Measurements from ENCODE around the gene WFDC11.

The WFDC11 gene

DNA sequence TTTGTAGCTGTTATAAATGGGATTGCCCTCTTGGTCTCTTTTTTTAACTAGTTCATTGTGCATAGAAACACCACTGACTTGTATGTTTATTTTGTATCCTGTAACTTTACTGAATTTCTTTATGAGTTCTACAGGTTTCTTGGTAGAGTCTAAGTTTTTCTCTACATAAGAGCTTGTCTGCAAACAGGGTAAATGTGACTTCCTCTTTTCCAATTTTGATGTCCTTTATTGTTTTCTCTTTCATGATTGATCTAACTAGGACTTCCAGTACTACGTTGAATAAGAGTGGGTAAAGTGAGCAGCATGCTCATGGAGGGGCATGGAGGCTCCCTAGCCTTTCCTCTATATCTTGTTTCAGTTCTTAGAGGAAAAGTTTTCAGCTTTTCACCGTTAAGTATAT, 43.5 kb downstream of the WFDC11 start:
- TF ChIP-seq, protein P1, sequence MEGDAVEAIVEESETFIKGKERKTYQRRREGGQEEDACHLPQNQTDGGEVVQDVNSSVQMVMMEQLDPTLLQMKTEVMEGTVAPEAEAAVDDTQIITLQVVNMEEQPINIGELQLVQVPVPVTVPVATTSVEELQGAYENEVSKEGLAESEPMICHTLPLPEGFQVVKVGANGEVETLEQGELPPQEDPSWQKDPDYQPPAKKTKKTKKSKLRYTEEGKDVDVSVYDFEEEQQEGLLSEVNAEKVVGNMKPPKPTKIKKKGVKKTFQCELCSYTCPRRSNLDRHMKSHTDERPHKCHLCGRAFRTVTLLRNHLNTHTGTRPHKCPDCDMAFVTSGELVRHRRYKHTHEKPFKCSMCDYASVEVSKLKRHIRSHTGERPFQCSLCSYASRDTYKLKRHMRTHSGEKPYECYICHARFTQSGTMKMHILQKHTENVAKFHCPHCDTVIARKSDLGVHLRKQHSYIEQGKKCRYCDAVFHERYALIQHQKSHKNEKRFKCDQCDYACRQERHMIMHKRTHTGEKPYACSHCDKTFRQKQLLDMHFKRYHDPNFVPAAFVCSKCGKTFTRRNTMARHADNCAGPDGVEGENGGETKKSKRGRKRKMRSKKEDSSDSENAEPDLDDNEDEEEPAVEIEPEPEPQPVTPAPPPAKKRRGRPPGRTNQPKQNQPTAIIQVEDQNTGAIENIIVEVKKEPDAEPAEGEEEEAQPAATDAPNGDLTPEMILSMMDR (IDR thresholded peaks at IDR 0.05; ENCODE audit: poor library complexity, severe bottlenecking) = no peak
- ATAC-seq (ENCODE audit: low read depth) (no peak), DNase-seq (ENCODE audit: low spot score) (no peak)
- no peak overlapping the region for H3K4me3 ChIP-seq (ENCODE audit: severe bottlenecking)
- H3K4me1 ChIP-seq (ENCODE audit: insufficient read depth, poor library complexity, severe bottlenecking) = no peaks in the 10 kb centered on the region
- H3K27me3 ChIP-seq (ENCODE audit: insufficient read depth, poor library complexity, severe bottlenecking) = peaks cover 3% of the 10 kb centered on the region
- no peak overlapping the region for H3K27ac ChIP-seq (ENCODE audit: poor library complexity, severe bottlenecking)
- H3K9me3 ChIP-seq (ENCODE audit: severe bottlenecking) = no peaks in the 10 kb centered on the region
- no peaks in the 10 kb centered on the region for H3K36me3 ChIP-seq (ENCODE audit: low read depth)

DNA sequence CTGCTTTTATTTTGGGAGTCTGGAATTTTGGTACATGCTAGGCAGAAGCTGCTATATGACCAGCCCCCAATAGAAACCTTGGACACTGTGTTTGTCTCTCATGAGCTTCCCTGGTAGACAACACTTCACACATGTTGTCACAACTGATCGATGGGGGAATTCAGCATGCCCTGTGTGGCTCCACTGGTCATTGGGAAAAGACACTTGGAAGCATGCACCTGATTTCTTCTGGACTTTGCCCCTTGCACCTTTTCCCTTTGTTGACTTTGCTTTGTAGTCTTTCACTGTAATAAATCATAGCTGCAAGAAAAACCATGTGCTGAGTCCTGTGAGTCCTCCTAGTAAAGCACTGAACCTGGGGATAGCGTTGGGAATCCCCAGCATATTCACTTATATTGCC, 48.4 kb downstream of the WFDC11 start:
- DNase-seq (ENCODE audit: low spot score) (no peak), ATAC-seq (ENCODE audit: low read depth) (no peak)
- H3K9me3 ChIP-seq (ENCODE audit: severe bottlenecking) = no peaks in the 10 kb centered on the region
- no peak overlapping the region for H3K27ac ChIP-seq (ENCODE audit: poor library complexity, severe bottlenecking)
- no peaks in the 10 kb centered on the region for H3K36me3 ChIP-seq (ENCODE audit: low read depth)
- no peaks in the 10 kb centered on the region for H3K27me3 ChIP-seq (ENCODE audit: insufficient read depth, poor library complexity, severe bottlenecking)
- H3K4me3 ChIP-seq (ENCODE audit: severe bottlenecking) = no peak overlapping the region
- TF ChIP-seq, protein P1 (IDR thresholded peaks at IDR 0.05; ENCODE audit: poor library complexity, severe bottlenecking) = no peak
- no peaks in the 10 kb centered on the region for H3K4me1 ChIP-seq (ENCODE audit: insufficient read depth, poor library complexity, severe bottlenecking)

DNA sequence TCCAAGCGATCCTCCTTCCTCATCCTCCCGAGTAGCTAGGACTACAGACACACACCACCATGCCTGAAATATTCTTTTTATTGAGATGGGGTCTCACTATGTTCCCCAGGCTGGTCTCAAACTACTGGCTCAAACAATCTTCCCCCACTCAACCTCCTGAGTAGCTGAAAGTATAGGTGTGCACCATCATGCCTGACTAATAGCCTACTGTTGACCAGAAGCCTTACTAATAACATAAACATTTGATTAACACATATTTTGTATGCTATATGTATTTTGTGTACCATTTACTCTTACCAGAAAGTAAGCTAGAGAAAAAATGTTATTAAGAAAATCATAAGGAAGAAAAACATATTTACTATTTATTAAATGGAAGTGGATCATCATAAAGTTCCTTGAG, 52.4 kb downstream of the WFDC11 start:
- no peaks in the 10 kb centered on the region for H3K4me1 ChIP-seq (ENCODE audit: insufficient read depth, poor library complexity, severe bottlenecking)
- H3K27ac ChIP-seq (ENCODE audit: poor library complexity, severe bottlenecking) = no peak overlapping the region
- no peaks in the 10 kb centered on the region for H3K9me3 ChIP-seq (ENCODE audit: severe bottlenecking)
- TF ChIP-seq, protein P1 (IDR thresholded peaks at IDR 0.05; ENCODE audit: poor library complexity, severe bottlenecking) = no peak
- no peaks in the 10 kb centered on the region for H3K36me3 ChIP-seq (ENCODE audit: low read depth)
- DNase-seq (ENCODE audit: low spot score) (no peak), ATAC-seq (ENCODE audit: low read depth) (peak; percentile 67)
- H3K27me3 ChIP-seq (ENCODE audit: insufficient read depth, poor library complexity, severe bottlenecking) = no peaks in the 10 kb centered on the region
- H3K4me3 ChIP-seq (ENCODE audit: severe bottlenecking) = no peak overlapping the region

DNA sequence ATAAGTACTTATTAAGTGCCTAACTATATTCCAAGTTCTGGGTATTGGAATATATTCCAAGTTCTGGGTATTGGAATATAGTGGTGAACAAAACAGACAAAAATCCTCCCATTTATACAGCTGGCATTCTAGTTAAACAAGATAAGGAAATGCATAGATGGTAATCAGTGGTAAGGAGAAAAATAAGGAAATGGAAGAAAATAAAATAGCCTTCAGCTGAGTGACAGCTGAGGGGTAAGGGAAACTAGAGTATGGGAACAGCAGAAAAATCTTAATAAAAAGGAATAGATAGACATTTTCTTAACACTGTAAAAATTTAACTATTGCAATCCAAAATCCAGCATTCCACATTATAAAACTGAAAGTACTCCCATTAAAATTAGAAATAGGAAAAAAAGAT, 57.7 kb downstream of the WFDC11 start:
- DNase-seq (ENCODE audit: low spot score) (no peak), ATAC-seq (ENCODE audit: low read depth) (no peak)
- Histone ChIP-seq H3K4me3 (ENCODE audit: severe bottlenecking) (no peak overlapping the region), H3K36me3 (ENCODE audit: low read depth) (no peaks in the 10 kb centered on the region), H3K27ac (ENCODE audit: poor library complexity, severe bottlenecking) (peak overlapping the region; percentile 72), H3K27me3 (ENCODE audit: insufficient read depth, poor library complexity, severe bottlenecking) (no peaks in the 10 kb centered on the region), H3K4me1 (ENCODE audit: insufficient read depth, poor library complexity, severe bottlenecking) (peaks cover 18% of the 10 kb centered on the region), H3K9me3 (ENCODE audit: severe bottlenecking) (peaks cover 2% of the 10 kb centered on the region)
- TF ChIP-seq, protein P1 (IDR thresholded peaks at IDR 0.05; ENCODE audit: poor library complexity, severe bottlenecking) = no peak

DNA sequence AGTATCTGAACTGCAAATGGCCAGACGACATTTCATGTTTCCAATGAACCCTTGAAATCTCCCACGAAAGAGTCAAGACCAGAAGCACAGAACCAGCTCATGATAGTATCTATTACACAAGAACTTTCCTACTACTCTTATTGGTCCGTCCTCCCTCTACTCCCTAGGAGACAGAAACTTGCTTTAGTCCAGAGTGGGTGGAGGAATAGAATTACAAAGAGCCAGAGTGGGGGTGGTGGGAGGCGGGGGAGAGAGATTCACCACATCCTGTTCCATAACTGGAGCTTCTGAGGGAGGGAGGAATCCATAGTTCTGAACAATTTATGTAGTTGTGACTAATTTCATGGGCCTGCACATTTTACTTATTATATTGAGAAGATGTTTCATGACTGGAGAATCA, 59.0 kb downstream of the WFDC11 start:
- peak overlapping the region; percentile 72 for H3K27ac ChIP-seq (ENCODE audit: poor library complexity, severe bottlenecking)

More for the DNA sequence above, 59.0 kb downstream of the WFDC11 start:
- Histone ChIP-seq H3K9me3 (ENCODE audit: severe bottlenecking) (peaks cover 12% of the 10 kb centered on the region), H3K4me3 (ENCODE audit: severe bottlenecking) (no peak overlapping the region), H3K36me3 (ENCODE audit: low read depth) (no peaks in the 10 kb centered on the region), H3K27me3 (ENCODE audit: insufficient read depth, poor library complexity, severe bottlenecking) (no peaks in the 10 kb centered on the region), H3K4me1 (ENCODE audit: insufficient read depth, poor library complexity, severe bottlenecking) (peaks cover 18% of the 10 kb centered on the region)
- DNase-seq (ENCODE audit: low spot score) (peak; percentile 87), ATAC-seq (ENCODE audit: low read depth) (peak; percentile 99)
- TF ChIP-seq, protein P1 (IDR thresholded peaks at IDR 0.05; ENCODE audit: poor library complexity, severe bottlenecking) = no peak
